ENCODE data around the gene FERMT3. TPM values are rescaled to one million over a fixed set of nuclear protein-coding genes. Genes with fewer than 3 reads are reported as not detected.

FERMT3 gene
- total RNA-seq, 1 experiment from 2014 or later: 10.6 TPM

DNA sequence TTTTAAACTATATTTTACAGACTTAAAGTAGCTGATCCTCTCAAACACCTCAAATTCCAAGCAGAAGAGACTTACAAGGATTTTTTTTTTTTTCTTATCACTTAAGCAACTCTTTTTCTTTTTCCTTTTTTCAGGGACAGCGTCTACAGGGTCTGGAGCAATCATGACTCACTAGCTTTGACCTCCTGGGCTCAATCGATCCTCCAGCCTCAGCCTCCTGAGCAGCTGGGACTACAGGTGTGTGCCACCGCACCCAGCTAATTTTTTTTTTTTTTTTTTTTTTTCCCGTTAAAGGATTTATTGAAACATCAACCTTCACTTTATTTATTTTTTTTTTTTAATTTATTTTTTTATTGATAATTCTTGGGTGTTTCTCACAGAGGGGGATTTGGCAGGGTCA is 36.1 kb upstream of the FERMT3 start:
- H3K4me2 ChIP-seq (ENCODE audit: insufficient read depth, insufficient read length, low read length): no peak overlapping the region
- H3K27ac ChIP-seq (ENCODE audit: insufficient read length, low read depth, low read length): no peak overlapping the region
- H4K8ac ChIP-seq (replicated peaks; ENCODE audit: insufficient read length, low read depth, low read length): no peak overlapping the region
- no peak for DNase-seq
- no peak overlapping the region for H3K18ac ChIP-seq (ENCODE audit: insufficient read length, low read depth, low read length)
- H3K27ac Mint-ChIP-seq: no peak overlapping the region
- H3K56ac ChIP-seq (ENCODE audit: insufficient read length, low read depth, low read length): no peak overlapping the region
- no peak overlapping the region for H2AK5ac ChIP-seq (ENCODE audit: insufficient read length, low read length)
- H4K20me1 ChIP-seq (ENCODE audit: control insufficient read depth, insufficient read depth, insufficient read length): no peaks in the 10 kb centered on the region
- peaks cover 5% of the 10 kb centered on the region for H3K9me3 ChIP-seq (ENCODE audit: control insufficient read depth, low read depth, low read length)
- no peak overlapping the region for H3K4ac ChIP-seq (ENCODE audit: low read depth, low read length)
- no peak overlapping the region for H2BK20ac ChIP-seq (ENCODE audit: low read depth, low read length, poor library complexity, severe bottlenecking)
- no peak overlapping the region for H2BK15ac ChIP-seq (ENCODE audit: low read depth, low read length)
- peaks cover 10 to 13% of the 10 kb centered on the region in 2 experiments for H3K9me3 Mint-ChIP-seq
- no peak overlapping the region for H2BK12ac ChIP-seq (ENCODE audit: insufficient read length, low read depth, low read length)
- H4K5ac ChIP-seq (ENCODE audit: insufficient read length, low read depth, low read length): no peak overlapping the region
- no peak overlapping the region for H2AFZ ChIP-seq (ENCODE audit: low read length)
- peaks cover 21% of the 10 kb centered on the region for H3K27me3 Mint-ChIP-seq (ENCODE audit: low read depth)
- no peaks in the 10 kb centered on the region for H3K79me2 ChIP-seq (ENCODE audit: insufficient read depth, low read length)
- H3K27me3 ChIP-seq (ENCODE audit: insufficient read depth, low read length): no peaks in the 10 kb centered on the region; the same call in 1 of the 2 replicates
- H3K79me1 ChIP-seq (ENCODE audit: insufficient read depth, low read depth, low read length, poor library complexity, severe bottlenecking): no peaks in the 10 kb centered on the region
- H2BK5ac ChIP-seq (ENCODE audit: insufficient read length, low read length): no peak overlapping the region
- TF ChIP-seq, protein P1, sequence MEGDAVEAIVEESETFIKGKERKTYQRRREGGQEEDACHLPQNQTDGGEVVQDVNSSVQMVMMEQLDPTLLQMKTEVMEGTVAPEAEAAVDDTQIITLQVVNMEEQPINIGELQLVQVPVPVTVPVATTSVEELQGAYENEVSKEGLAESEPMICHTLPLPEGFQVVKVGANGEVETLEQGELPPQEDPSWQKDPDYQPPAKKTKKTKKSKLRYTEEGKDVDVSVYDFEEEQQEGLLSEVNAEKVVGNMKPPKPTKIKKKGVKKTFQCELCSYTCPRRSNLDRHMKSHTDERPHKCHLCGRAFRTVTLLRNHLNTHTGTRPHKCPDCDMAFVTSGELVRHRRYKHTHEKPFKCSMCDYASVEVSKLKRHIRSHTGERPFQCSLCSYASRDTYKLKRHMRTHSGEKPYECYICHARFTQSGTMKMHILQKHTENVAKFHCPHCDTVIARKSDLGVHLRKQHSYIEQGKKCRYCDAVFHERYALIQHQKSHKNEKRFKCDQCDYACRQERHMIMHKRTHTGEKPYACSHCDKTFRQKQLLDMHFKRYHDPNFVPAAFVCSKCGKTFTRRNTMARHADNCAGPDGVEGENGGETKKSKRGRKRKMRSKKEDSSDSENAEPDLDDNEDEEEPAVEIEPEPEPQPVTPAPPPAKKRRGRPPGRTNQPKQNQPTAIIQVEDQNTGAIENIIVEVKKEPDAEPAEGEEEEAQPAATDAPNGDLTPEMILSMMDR (conservative IDR thresholded peaks at IDR 0.05): no peak
- no peak overlapping the region for H3K23ac ChIP-seq (ENCODE audit: insufficient read length, low read depth, low read length)
- H4K91ac ChIP-seq (ENCODE audit: insufficient read length, low read depth, low read length): no peak overlapping the region
- no peak overlapping the region for H3K9ac ChIP-seq (ENCODE audit: extremely low read depth, insufficient read length, low read length)
- no peaks in the 10 kb centered on the region for H3K4me1 ChIP-seq (ENCODE audit: insufficient read depth, low read length)
- H3K4me3 Mint-ChIP-seq: no peak overlapping the region
- H3T11ph ChIP-seq (ENCODE audit: low read length): no peak overlapping the region
- H2BK120ac ChIP-seq (ENCODE audit: low read depth, low read length, poor library complexity, severe bottlenecking): no peak overlapping the region
- no peak overlapping the region for H3K14ac ChIP-seq (ENCODE audit: insufficient read depth, low read length)
- H3K36me3 Mint-ChIP-seq (ENCODE audit: insufficient read depth in 1 of 3, low read depth in 3 of 3): peaks cover 5 to 8% (median 7%) of the 10 kb centered on the region in 3 experiments; a peak in 5 of 7 replicates
- peaks cover 5% of the 10 kb centered on the region for H3K23me2 ChIP-seq (ENCODE audit: insufficient read length, low read depth, low read length, poor library complexity, severe bottlenecking)
- H3K4me1 Mint-ChIP-seq: peaks cover 4 to 9% of the 10 kb centered on the region in 2 experiments
- WGBS (ENCODE audit: extremely low coverage, insufficient read length, low lambda C conversion rate): no CpG with 5 or more reads among the region's 4 CpGs
